Measurements from ENCODE around the gene ANKS1B.

DNA sequence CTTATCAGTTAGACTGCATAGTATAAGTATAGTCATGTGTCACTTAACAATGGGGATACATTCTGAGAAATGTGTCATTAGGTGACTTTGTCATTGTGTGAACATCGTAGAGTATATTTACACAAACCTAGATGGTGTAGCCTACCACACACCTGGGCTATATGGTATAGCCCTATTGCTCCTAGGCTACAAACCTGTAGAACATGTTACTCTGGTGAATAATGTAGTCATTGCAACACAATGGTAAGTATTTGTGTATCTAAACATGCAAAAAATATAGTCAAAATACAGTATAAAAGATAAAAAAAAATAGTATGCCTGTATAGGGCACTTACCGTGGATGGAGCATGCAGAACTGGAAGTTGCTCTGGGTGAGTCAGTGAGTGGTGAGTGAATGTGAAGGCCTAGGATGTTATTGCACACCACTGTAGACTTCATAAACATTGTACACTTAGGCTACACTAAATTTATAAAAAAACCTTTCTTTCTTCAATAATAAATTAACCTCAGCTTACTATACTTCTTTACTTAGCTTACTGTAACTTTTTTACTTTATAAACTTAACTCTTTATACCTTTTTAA is 40.3 kb upstream of the ANKS1B start:
- TF ChIP-seq, protein P1, sequence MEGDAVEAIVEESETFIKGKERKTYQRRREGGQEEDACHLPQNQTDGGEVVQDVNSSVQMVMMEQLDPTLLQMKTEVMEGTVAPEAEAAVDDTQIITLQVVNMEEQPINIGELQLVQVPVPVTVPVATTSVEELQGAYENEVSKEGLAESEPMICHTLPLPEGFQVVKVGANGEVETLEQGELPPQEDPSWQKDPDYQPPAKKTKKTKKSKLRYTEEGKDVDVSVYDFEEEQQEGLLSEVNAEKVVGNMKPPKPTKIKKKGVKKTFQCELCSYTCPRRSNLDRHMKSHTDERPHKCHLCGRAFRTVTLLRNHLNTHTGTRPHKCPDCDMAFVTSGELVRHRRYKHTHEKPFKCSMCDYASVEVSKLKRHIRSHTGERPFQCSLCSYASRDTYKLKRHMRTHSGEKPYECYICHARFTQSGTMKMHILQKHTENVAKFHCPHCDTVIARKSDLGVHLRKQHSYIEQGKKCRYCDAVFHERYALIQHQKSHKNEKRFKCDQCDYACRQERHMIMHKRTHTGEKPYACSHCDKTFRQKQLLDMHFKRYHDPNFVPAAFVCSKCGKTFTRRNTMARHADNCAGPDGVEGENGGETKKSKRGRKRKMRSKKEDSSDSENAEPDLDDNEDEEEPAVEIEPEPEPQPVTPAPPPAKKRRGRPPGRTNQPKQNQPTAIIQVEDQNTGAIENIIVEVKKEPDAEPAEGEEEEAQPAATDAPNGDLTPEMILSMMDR (IDR thresholded peaks at IDR 0.05; ENCODE audit: insufficient read depth, low read depth, low read length): no peak
- TF ChIP-seq EZH2 (IDR thresholded peaks at IDR 0.05; ENCODE audit: insufficient read depth, low read length): no peak
